ENCODE measurements around the gene CSRNP2.
"Not testable (repeated sequence)": the region's sequence is repeated elsewhere in the genome, so short reads cannot be mapped to it uniquely, and the experiment has no call there.

CSRNP2 gene

DNA sequence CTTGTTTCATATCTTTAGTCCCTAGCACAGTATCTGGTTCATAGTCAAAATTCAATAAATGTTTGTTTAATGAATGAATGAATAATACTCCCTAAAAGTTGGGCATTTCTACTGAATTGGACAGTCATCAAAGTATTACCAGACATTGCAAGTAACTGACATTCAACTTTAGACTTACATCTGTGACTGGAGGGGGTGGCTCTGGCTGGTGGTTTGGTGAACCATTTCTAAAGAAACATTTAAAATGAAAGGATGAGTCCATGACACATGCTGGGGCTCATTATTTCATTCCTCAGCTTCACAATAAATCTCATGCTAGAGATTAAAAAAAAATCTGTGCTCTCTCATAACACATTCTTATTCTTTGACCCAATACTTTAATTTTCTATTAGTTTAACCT lies 20.6 kb upstream of the CSRNP2 start:
- Histone ChIP-seq H3K9me3 (ENCODE audit: insufficient read depth, low read depth, low read length) (no peaks in the 10 kb centered on the region), H3K27me3 (ENCODE audit: insufficient read depth, low read length) (no peaks in the 10 kb centered on the region), H3K36me3 (ENCODE audit: insufficient read depth, low read length) (peaks cover 92% of the 10 kb centered on the region), H3K9ac (ENCODE audit: low read depth, low read length) (no peak overlapping the region), H3K4me3 (ENCODE audit: low read length) (no peak overlapping the region), H3K27ac (ENCODE audit: low read depth, low read length) (no peak overlapping the region), H3K4me1 (ENCODE audit: insufficient read depth, low read length) (no peaks in the 10 kb centered on the region)

DNA sequence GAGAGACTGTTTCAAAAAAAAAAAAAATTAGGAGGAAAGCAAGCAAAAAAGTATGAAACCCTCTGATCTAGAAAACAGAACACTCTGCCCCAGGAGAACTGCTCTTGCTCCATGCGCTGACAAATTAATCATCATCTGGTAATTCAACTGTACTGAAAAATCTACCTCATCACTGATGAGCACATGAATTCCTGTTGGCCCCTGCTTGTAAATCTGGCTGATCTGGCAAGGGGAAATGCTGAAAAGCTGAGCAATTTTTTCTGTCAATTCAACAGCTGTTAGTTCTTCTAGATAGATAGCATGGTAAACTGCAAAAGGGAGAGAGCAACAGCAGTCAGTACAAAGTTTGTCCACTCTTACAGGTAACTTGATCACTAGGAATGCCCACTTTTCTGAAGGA lies 15.2 kb upstream of the CSRNP2 start:
- no peaks in the 10 kb centered on the region for H3K9me3 ChIP-seq (ENCODE audit: insufficient read depth, low read depth, low read length)
- H3K36me3 ChIP-seq (ENCODE audit: insufficient read depth, low read length): peaks cover 94% of the 10 kb centered on the region
- no peaks in the 10 kb centered on the region for H3K27me3 ChIP-seq (ENCODE audit: insufficient read depth, low read length)
- no peaks in the 10 kb centered on the region for H3K4me1 ChIP-seq (ENCODE audit: insufficient read depth, low read length)
- no peak overlapping the region for H3K4me3 ChIP-seq (ENCODE audit: low read length)
- 43% methylated on average over 1 of the region's 1 CpG for WGBS
- no peak overlapping the region for H3K27ac ChIP-seq (ENCODE audit: low read depth, low read length)
- H3K9ac ChIP-seq (ENCODE audit: low read depth, low read length): no peak overlapping the region

DNA sequence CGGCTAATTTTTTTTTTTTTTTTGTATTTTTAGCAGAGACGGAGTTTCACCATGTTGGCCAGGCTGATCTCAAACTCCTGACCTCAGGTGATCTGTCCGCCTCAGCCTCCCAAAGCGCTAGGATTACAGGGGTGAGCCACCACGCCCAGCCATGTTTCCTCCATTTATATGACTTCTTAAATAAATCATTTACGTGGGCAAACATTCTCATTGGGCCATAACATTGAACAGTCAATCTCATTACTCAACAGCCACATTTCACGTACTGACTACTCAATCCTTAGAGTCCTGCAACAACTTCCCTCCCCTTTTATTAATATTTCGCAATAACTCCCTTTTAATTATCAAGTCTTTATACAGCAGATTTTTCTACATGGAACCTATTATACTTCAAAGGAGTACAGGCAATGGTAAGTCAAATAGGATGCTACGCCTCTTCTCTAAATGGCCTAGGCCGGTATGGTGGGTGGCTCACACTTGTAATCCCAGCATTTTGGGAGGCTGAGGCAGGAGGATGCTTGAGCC lies 7.4 kb upstream of the CSRNP2 start:
- Histone ChIP-seq H3K4me1 (ENCODE audit: insufficient read depth, low read length) (no peaks in the 10 kb centered on the region), H3K9me3 (ENCODE audit: insufficient read depth, low read depth, low read length) (no peaks in the 10 kb centered on the region), H3K27me3 (ENCODE audit: insufficient read depth, low read length) (no peaks in the 10 kb centered on the region), H3K36me3 (ENCODE audit: insufficient read depth, low read length) (peaks cover 32% of the 10 kb centered on the region), H3K9ac (ENCODE audit: low read depth, low read length) (no peak overlapping the region), H3K4me3 (ENCODE audit: low read length) (no peak overlapping the region), H3K27ac (ENCODE audit: low read depth, low read length) (no peak overlapping the region)
- 96% methylated on average over 10 of the region's 10 CpGs for WGBS

DNA sequence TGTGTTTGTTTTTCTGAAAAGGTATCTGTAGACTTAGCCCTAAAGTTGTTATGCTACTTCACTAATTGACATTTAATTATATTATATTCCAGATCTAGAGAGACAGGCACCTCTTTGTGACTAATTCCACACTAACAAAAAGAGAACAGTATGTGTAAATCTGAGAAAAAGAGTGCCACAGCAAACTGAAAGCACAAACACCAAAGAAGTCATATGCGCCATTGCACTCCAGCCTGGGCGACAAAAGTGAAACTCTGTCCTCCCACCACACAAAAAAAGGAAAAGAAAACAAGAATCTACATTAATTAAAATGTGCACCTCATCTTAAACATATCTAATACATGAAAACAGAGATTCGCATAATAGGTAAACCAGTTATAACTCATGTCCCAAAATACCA lies 4.4 kb upstream of the CSRNP2 start:
- Histone ChIP-seq H3K9me3 (ENCODE audit: insufficient read depth, low read depth, low read length) (no peaks in the 10 kb centered on the region), H3K4me1 (ENCODE audit: insufficient read depth, low read length) (no peaks in the 10 kb centered on the region), H3K27ac (ENCODE audit: low read depth, low read length) (no peak overlapping the region), H3K9ac (ENCODE audit: low read depth, low read length) (no peak overlapping the region), H3K4me3 (ENCODE audit: low read length) (no peak overlapping the region), H3K36me3 (ENCODE audit: insufficient read depth, low read length) (peaks cover 6% of the 10 kb centered on the region), H3K27me3 (ENCODE audit: insufficient read depth, low read length) (no peaks in the 10 kb centered on the region)
- WGBS: 90% methylated on average over 2 of the region's 3 CpGs

DNA sequence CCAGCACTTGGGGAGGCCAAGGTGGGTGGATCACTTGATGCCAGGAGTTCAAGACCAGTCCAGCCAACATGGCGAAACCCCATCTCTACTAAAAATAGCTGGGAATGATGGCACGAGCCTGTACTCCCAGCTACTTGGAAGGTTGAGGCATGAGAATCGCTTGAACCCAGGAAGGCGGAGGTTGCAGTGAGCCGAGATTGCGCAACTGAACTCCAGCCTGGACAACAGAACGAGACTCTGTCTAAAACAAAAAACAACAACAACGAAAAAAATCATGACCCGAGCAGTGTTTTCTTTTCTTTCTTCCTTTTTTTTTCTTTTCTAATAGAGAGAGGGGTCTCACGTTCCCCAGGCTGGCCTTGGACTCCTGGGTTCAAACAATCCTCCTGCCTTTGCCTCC lies 3.5 kb upstream of the CSRNP2 start:
- 94% methylated on average over 10 of the region's 10 CpGs for WGBS
- Histone ChIP-seq H3K9me3 (ENCODE audit: insufficient read depth, low read depth, low read length) (no peaks in the 10 kb centered on the region), H3K36me3 (ENCODE audit: insufficient read depth, low read length) (peaks cover 6% of the 10 kb centered on the region), H3K9ac (ENCODE audit: low read depth, low read length) (no peak overlapping the region), H3K27ac (ENCODE audit: low read depth, low read length) (no peak overlapping the region), H3K4me1 (ENCODE audit: insufficient read depth, low read length) (peaks cover 5% of the 10 kb centered on the region), H3K27me3 (ENCODE audit: insufficient read depth, low read length) (no peaks in the 10 kb centered on the region), H3K4me3 (ENCODE audit: low read length) (no peak overlapping the region)

DNA sequence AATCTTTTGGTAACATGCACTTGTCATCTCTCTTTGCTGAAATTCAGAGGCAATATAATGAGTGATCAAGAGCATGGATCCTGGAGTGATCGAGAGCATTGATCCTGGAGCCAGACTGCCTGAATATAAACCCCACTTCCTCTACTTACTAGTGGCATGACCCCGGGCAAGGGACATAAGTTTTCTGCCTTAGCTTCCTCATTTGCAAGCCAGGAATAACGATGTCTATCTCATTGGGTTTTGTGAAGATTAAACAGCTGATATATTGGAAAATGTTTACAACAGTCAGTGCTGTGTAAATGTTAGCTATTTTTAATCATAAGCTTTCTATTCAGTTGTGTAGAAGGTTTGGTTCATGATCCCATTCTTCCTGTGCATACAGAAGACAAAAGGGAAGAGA lies 2.4 kb upstream of the CSRNP2 start:
- Histone ChIP-seq H3K9ac (ENCODE audit: low read depth, low read length) (no peak overlapping the region), H3K36me3 (ENCODE audit: insufficient read depth, low read length) (no peaks in the 10 kb centered on the region; the same call in 1 of the 2 replicates), H3K4me1 (ENCODE audit: insufficient read depth, low read length) (peaks cover 11% of the 10 kb centered on the region), H3K27me3 (ENCODE audit: insufficient read depth, low read length) (no peaks in the 10 kb centered on the region), H3K9me3 (ENCODE audit: insufficient read depth, low read depth, low read length) (no peaks in the 10 kb centered on the region), H3K27ac (ENCODE audit: low read depth, low read length) (no peak overlapping the region), H3K4me3 (ENCODE audit: low read length) (no peak overlapping the region)
- 94% methylated on average over 3 of the region's 3 CpGs for WGBS

DNA sequence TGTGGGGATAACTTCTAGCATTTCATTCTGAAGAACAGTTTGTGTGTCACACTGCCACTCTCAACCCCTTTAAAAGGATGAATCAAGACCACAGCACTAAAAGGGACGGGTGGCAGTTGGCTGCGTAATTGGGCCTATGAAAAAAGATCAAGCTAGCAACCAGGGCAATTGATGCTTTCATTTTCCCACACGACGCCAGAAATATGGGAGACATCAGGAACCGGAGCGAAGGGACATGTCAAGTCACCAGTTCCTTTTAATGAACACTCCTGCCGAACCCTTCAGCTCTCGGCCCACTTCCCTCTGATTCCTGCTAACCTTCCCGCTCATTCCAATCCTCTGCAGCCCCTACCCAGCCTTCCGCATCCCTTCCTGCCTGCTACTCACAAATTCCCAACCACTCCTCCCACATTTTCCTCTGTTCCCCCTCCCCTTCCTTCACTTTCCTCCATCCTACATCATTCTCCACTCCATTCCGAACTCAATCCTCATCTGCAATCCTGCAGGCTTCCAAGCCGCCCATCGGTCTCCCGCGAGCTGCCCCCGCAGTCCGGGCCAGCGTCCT lies 753 bp downstream of the CSRNP2 start:
- Histone ChIP-seq H3K9me3 (ENCODE audit: insufficient read depth, low read depth, low read length) (no peaks in the 10 kb centered on the region), H3K27ac (ENCODE audit: low read depth, low read length) (peak overlapping the region; percentile 88)
- WGBS: 1% methylated on average over 18 of the region's 18 CpGs

DNA sequence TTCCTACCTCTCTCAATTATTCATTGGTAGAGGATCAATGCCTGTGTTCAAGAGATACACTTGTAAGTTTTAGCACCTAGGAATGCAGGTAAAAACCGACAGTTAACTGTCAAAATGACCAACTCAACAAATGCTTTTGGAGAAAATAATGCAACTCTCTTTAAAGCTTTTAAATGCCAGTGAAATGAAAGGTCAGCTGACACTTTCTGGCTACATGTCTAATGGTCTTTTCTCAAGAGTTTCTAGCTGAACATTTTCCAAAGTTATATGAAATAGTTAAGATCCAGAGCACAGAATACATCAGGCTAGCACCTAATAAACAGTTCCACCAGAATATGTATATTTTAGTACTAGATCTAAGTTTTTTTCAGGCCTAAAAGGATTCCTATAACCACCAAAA lies 2.0 kb downstream of the CSRNP2 start:
- no peak overlapping the region for H3K9ac ChIP-seq (ENCODE audit: low read depth, low read length)
- peak overlapping the region; percentile 84; the same call in 1 of the 2 replicates for H3K4me3 ChIP-seq (ENCODE audit: low read length)
- H3K9me3 ChIP-seq (ENCODE audit: insufficient read depth, low read depth, low read length): no peaks in the 10 kb centered on the region
- H3K36me3 ChIP-seq (ENCODE audit: insufficient read depth, low read length): no peaks in the 10 kb centered on the region
- no peaks in the 10 kb centered on the region for H3K27me3 ChIP-seq (ENCODE audit: insufficient read depth, low read length)
- WGBS: 80% methylated on average over 1 of the region's 1 CpG
- peaks cover 11% of the 10 kb centered on the region for H3K4me1 ChIP-seq (ENCODE audit: insufficient read depth, low read length)
- H3K27ac ChIP-seq (ENCODE audit: low read depth, low read length): no peak overlapping the region

More for the DNA sequence above, 753 bp downstream of the CSRNP2 start:
- Histone ChIP-seq H3K27me3 (ENCODE audit: insufficient read depth, low read length) (no peaks in the 10 kb centered on the region), H3K4me1 (ENCODE audit: insufficient read depth, low read length) (peaks cover 11% of the 10 kb centered on the region), H3K36me3 (ENCODE audit: insufficient read depth, low read length) (no peaks in the 10 kb centered on the region), H3K4me3 (ENCODE audit: low read length) (peak overlapping the region; percentile 84), H3K9ac (ENCODE audit: low read depth, low read length) (peak overlapping the region; percentile 79)

DNA sequence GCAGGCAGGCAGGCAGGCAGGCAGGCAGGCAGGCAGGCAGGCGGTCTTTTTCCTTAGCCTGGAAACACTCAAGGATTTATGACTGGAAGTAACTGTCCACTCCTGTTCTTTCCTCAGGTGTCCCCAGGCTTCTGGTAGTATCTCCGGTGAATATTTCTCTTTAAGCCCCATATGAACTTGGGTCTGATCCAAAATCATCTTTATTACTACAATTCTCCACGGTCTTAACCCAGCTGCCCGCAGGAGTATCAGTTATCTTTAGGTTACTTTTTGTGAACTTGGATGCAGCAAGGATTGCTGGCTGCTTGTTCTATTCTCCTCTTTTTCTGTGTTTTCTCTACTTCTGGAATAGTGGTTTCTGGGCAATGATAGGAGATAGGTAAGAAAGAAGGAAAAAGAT lies 3.3 kb downstream of the CSRNP2 start:
- H3K4me1 ChIP-seq (ENCODE audit: insufficient read depth, low read length): peaks cover 11% of the 10 kb centered on the region
- H3K27ac ChIP-seq (ENCODE audit: low read depth, low read length): no peak overlapping the region
- no peak overlapping the region for H3K9ac ChIP-seq (ENCODE audit: low read depth, low read length)
- no peaks in the 10 kb centered on the region for H3K9me3 ChIP-seq (ENCODE audit: insufficient read depth, low read depth, low read length)
- WGBS: 96% methylated on average over 4 of the region's 4 CpGs
- no peaks in the 10 kb centered on the region for H3K27me3 ChIP-seq (ENCODE audit: insufficient read depth, low read length)
- no peak overlapping the region for H3K4me3 ChIP-seq (ENCODE audit: low read length)
- 0 out of 2 replicates have a peak, but pooled peaks cover 3% of the 10 kb centered on the region for H3K36me3 ChIP-seq (ENCODE audit: insufficient read depth, low read length)

DNA sequence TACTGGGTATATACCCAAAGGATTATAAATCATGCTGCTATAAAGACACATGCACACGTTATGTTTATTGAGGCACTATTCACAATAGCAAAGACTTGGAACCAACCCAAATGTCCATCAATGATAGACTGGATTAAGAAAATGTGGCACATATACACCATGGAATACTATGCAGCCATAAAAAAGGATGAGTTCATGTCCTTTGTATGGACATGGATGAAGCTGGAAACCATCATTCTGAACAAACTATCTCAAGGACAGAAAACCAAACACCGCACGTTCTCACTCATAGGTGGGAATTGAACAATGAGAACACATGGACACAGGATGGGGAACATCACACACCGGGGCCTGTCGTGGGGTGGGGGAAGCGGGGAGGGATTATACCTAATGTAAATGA lies 4.5 kb downstream of the CSRNP2 start:
- 100% methylated on average over 5 of the region's 6 CpGs for WGBS
- H3K36me3 ChIP-seq (ENCODE audit: insufficient read depth, low read length); H3K9ac ChIP-seq (ENCODE audit: low read depth, low read length); H3K9me3 ChIP-seq (ENCODE audit: insufficient read depth, low read depth, low read length); H3K27me3 ChIP-seq (ENCODE audit: insufficient read depth, low read length); H3K4me3 ChIP-seq (ENCODE audit: low read length); H3K27ac ChIP-seq (ENCODE audit: low read depth, low read length): not testable (repeated sequence)
- peaks cover 11% of the 10 kb centered on the region for H3K4me1 ChIP-seq (ENCODE audit: insufficient read depth, low read length)

DNA sequence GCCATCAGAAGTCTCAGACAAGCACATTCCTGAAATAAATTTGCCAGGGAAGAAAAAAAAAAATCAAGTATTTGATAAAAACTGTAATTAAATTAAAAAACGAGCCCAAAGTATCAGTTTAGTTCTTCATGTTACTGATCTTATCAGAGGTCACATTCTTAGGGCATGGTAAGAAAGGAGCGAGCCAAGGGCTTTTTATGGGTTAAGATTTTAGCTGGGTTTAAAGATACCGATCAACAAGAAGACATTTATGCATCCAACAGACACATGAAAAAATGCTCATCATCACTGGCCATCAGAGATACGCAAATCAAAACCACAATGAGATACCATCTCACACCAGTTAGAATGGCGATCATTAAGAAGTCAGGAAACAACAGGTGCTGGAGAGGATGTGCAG lies 5.0 kb downstream of the CSRNP2 start:
- not testable (repeated sequence) for H3K9me3 ChIP-seq (ENCODE audit: insufficient read depth, low read depth, low read length); H3K27ac ChIP-seq (ENCODE audit: low read depth, low read length); H3K27me3 ChIP-seq (ENCODE audit: insufficient read depth, low read length); H3K9ac ChIP-seq (ENCODE audit: low read depth, low read length); H3K4me3 ChIP-seq (ENCODE audit: low read length)
- Histone ChIP-seq H3K4me1 (ENCODE audit: insufficient read depth, low read length) (peaks cover 11% of the 10 kb centered on the region), H3K36me3 (ENCODE audit: insufficient read depth, low read length) (peaks cover 13% of the 10 kb centered on the region)
- WGBS: 89% methylated on average over 3 of the region's 5 CpGs

DNA sequence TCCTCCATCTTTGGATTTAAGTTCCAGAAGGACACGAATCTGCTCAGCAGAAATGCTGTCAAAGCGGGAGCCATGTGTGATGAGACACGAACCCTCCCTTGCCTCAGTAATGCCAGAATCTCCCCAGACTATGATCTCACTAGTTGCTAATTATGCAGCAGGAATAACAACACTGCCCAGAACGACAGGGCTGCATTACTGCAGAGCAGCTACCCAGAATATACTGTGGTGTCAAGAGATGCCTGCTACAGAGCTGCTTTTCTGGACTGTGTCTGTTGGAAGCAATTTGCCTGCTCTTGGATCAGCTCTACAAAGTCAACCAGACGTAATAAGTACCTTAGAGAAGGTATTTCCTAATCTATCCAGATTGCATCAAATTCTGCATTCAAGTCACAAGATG lies 5.5 kb downstream of the CSRNP2 start:
- H3K4me3 ChIP-seq (ENCODE audit: low read length): no peak overlapping the region
- peaks cover 11% of the 10 kb centered on the region for H3K4me1 ChIP-seq (ENCODE audit: insufficient read depth, low read length)
- no peak overlapping the region for H3K9ac ChIP-seq (ENCODE audit: low read depth, low read length)
- 71% methylated on average over 5 of the region's 5 CpGs for WGBS
- H3K27ac ChIP-seq (ENCODE audit: low read depth, low read length): no peak overlapping the region
- H3K36me3 ChIP-seq (ENCODE audit: insufficient read depth, low read length): peaks cover 17% of the 10 kb centered on the region
- no peaks in the 10 kb centered on the region for H3K9me3 ChIP-seq (ENCODE audit: insufficient read depth, low read depth, low read length)
- H3K27me3 ChIP-seq (ENCODE audit: insufficient read depth, low read length): no peaks in the 10 kb centered on the region

Data from HUES64 (cell line).